CD8-positive, alpha-beta memory T cell (primary cell): ENCODE measurements around the gene HMCN2. TPM values are rescaled to one million over a fixed set of nuclear protein-coding genes. Genes with fewer than 3 reads are reported as not detected.

Source experiments
- CTCF ChIA-PET: fragments of 350-600 bp; sonication (Branson Sonifier 250); formaldehyde crosslinking; loops from one replicate; lab custom pipeline; 2021; ENCODE audit warnings: antibody characterized with exemption; lab: Charles Lee
- POLR2A ChIA-PET: fragments of 350-600 bp; sonication (Branson Sonifier 250); formaldehyde crosslinking; loops from one replicate; lab custom pipeline; 2021; ENCODE audit warnings: antibody characterized with exemption; lab: Charles Lee
- DNase-seq, 5 donors: peaks; one replicate each; pipeline versions ENCODE4 v3.0.0 to v3.0.0-alpha.2; 2020 to 2022; ENCODE audit warnings: mixed read lengths in 1 of 5
- H3K27ac ChIP-seq: one replicate; pipeline ENCODE4 v1.7.0; 2013; ENCODE audit warnings: low read depth, mild to moderate bottlenecking, low read length, moderate library complexity
- H3K27me3 ChIP-seq: 2 replicates; pipeline ENCODE4 v1.7.0; 2013; ENCODE audit warnings: low read length, mild to moderate bottlenecking; ENCODE audit not compliant: insufficient read depth, poor library complexity, severe bottlenecking
- H3K36me3 ChIP-seq: 2 replicates; pipeline ENCODE4 v1.7.0; 2013; ENCODE audit warnings: mild to moderate bottlenecking, low read length, moderate library complexity; ENCODE audit not compliant: insufficient read depth
- H3K4me1 ChIP-seq: 2 replicates; pipeline ENCODE4 v1.7.0; 2013; ENCODE audit warnings: mild to moderate bottlenecking, low read length, moderate library complexity; ENCODE audit not compliant: insufficient read depth
- H3K4me3 ChIP-seq: 2 replicates; pipeline ENCODE4 v1.7.0; 2013; ENCODE audit warnings: mild to moderate bottlenecking, low read length
- H3K9me3 ChIP-seq: 2 replicates; pipeline ENCODE4 v1.7.0; 2013; ENCODE audit warnings: mild to moderate bottlenecking, low read length
- H3K27ac Mint-ChIP-seq, 8 donors: one replicate each; pipeline ENCODE4 v1.8.0; 2020 to 2021; ENCODE audit warnings: mixed read lengths in 8 of 8, mild to moderate bottlenecking in 6 of 8, inconsistent platforms in 3 of 8, moderate library complexity in 3 of 8
- H3K27me3 Mint-ChIP-seq, 2 donors: one replicate each; pipeline ENCODE4 v1.8.0; 2020 to 2021; ENCODE audit warnings: mixed read lengths in 2 of 2, mild to moderate bottlenecking in 1 of 2, moderate library complexity in 1 of 2
- H3K36me3 Mint-ChIP-seq, 3 donors: one replicate each; pipeline ENCODE4 v1.8.0; 2020 to 2021; ENCODE audit warnings: mixed read lengths in 3 of 3, inconsistent platforms in 1 of 3, mild to moderate bottlenecking in 1 of 3
- H3K4me1 Mint-ChIP-seq, 3 donors: one replicate each; pipeline ENCODE4 v1.8.0; 2020 to 2021; ENCODE audit warnings: mixed read lengths in 3 of 3, inconsistent platforms in 1 of 3, mild to moderate bottlenecking in 1 of 3
- H3K4me3 Mint-ChIP-seq, 7 donors: one replicate each; pipeline ENCODE4 v1.8.0; 2020 to 2021; ENCODE audit warnings: mixed read lengths in 7 of 7, mild to moderate bottlenecking in 6 of 7, moderate library complexity in 4 of 7, inconsistent platforms in 2 of 7
- H3K9me3 Mint-ChIP-seq, 5 donors: one replicate each; pipeline ENCODE4 v1.8.0; 2020 to 2022; ENCODE audit warnings: mixed read lengths in 5 of 5, mild to moderate bottlenecking in 3 of 5, moderate library complexity in 2 of 5, inconsistent platforms in 1 of 5
- polyA plus RNA-seq: library from polyadenylated mRNA; unstranded; fragments of 300-500 nt; fragmentation: Illumina TruSeq; gene quantifications from one replicate; pipeline ENCODE4 v1.2.3, GENCODE V29; 2021
- total RNA-seq, 2 experiments: library from RNA; stranded (reverse); gene quantifications; one replicate each; pipeline ENCODE4 v1.2.3, GENCODE V29; 2021

HMCN2 gene
- total and polyA plus RNA-seq, 3 experiments from 2014 or later, result not detected

- H3K9me3 ChIP-seq, result no peaks in the 10 kb centered on the region
- H3K27ac ChIP-seq, result no peak overlapping the region
- no peaks in the 10 kb centered on the region for H3K36me3 ChIP-seq
- ChIA-PET POLR2A (no interaction called here), CTCF (no interaction called here)
- no peaks in the 10 kb centered on the region for H3K4me1 ChIP-seq
- peaks cover 0 to 5% of the 10 kb centered on the region in 2 donors for H3K27me3 Mint-ChIP-seq
- no peaks in the 10 kb centered on the region for H3K27me3 ChIP-seq
- H3K36me3 Mint-ChIP-seq, result no peaks in the 10 kb centered on the region
- no peak overlapping the region for H3K4me3 Mint-ChIP-seq
- no peaks in the 10 kb centered on the region for H3K9me3 Mint-ChIP-seq
- no peaks in the 10 kb centered on the region for H3K4me1 Mint-ChIP-seq
- H3K4me3 ChIP-seq, result no peak overlapping the region
- no peak overlapping the region for H3K27ac Mint-ChIP-seq
- DNase-seq, result no peak
These were observed 118.6 kb downstream of the HMCN2 start for GRCh38 chr9:130383979-130384676.

GRCh38 chr9:130385257-130385656 is 119.7 kb downstream of the HMCN2 start:
- POLR2A ChIA-PET, result no interaction called here
- Histone ChIP-seq H3K4me3 (no peak overlapping the region), H3K4me1 (no peaks in the 10 kb centered on the region), H3K27me3 (no peaks in the 10 kb centered on the region), H3K36me3 (no peaks in the 10 kb centered on the region), H3K27ac (no peak overlapping the region), H3K9me3 (no peaks in the 10 kb centered on the region)
- no peak overlapping the region for H3K4me3 Mint-ChIP-seq
- CTCF ChIA-PET, result no interaction called here
- H3K4me1 Mint-ChIP-seq, result no peaks in the 10 kb centered on the region
- no peaks in the 10 kb centered on the region for H3K36me3 Mint-ChIP-seq
- no peaks in the 10 kb centered on the region for H3K9me3 Mint-ChIP-seq
- DNase-seq, result no peak
- peaks cover 0 to 5% of the 10 kb centered on the region in 2 donors for H3K27me3 Mint-ChIP-seq
- no peak overlapping the region for H3K27ac Mint-ChIP-seq

GRCh38 chr9:130387398-130387797 is 121.8 kb downstream of the HMCN2 start:
- no peak overlapping the region for H3K27ac ChIP-seq
- Mint-ChIP-seq H3K4me1 (no peaks in the 10 kb centered on the region), H3K9me3 (no peaks in the 10 kb centered on the region), H3K4me3 (no peak overlapping the region), H3K27me3 (peaks cover 2 to 4% of the 10 kb centered on the region in 2 donors), H3K36me3 (no peaks in the 10 kb centered on the region), H3K27ac (no peak overlapping the region)
- no peak for DNase-seq
- no peaks in the 10 kb centered on the region for H3K4me1 ChIP-seq
- H3K9me3 ChIP-seq, result no peaks in the 10 kb centered on the region
- H3K36me3 ChIP-seq, result no peaks in the 10 kb centered on the region
- ChIA-PET POLR2A (no interaction called here), CTCF (no interaction called here)
- no peak overlapping the region for H3K4me3 ChIP-seq
- no peaks in the 10 kb centered on the region for H3K27me3 ChIP-seq

GRCh38 chr9:130387905-130388304 is 122.3 kb downstream of the HMCN2 start:
- no peak overlapping the region for H3K4me3 ChIP-seq
- Mint-ChIP-seq H3K27ac (no peak overlapping the region), H3K27me3 (peaks cover 3 to 6% of the 10 kb centered on the region in 2 donors), H3K4me3 (no peak overlapping the region), H3K36me3 (no peaks in the 10 kb centered on the region), H3K9me3 (no peaks in the 10 kb centered on the region), H3K4me1 (no peaks in the 10 kb centered on the region)
- no peaks in the 10 kb centered on the region for H3K27me3 ChIP-seq
- DNase-seq, result no peak
- ChIA-PET CTCF (no interaction called here), POLR2A (no interaction called here)
- H3K9me3 ChIP-seq, result no peaks in the 10 kb centered on the region
- H3K36me3 ChIP-seq, result no peaks in the 10 kb centered on the region
- H3K4me1 ChIP-seq, result no peaks in the 10 kb centered on the region
- no peak overlapping the region for H3K27ac ChIP-seq

DNA sequence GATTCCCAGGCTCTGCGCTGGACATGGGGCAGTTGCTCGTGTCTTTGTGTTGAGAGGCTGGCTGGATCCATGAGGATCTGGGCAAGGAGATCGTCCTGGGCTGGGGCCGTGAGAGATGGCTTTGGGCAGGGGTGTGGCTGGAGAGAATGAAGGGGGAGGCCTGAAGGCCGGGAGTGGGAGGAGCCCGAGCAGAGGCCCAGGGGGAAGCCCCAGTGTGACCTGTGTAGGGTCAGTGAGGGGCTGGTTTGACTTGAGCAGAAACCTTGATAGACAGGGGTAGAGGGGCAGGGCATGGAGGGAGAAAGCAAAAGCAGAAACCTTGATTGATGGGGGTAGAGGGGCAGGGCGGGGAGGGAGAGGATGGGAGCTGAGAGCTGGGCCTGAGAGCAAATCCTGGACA is 124.8 kb downstream of the HMCN2 start:
- H3K4me1 Mint-ChIP-seq, result no peaks in the 10 kb centered on the region
- H3K4me3 Mint-ChIP-seq, result no peak overlapping the region
- no peak overlapping the region for H3K27ac Mint-ChIP-seq
- Histone ChIP-seq H3K4me3 (no peak overlapping the region), H3K27ac (no peak overlapping the region), H3K27me3 (no peaks in the 10 kb centered on the region), H3K4me1 (no peaks in the 10 kb centered on the region), H3K9me3 (no peaks in the 10 kb centered on the region), H3K36me3 (no peaks in the 10 kb centered on the region)
- no peaks in the 10 kb centered on the region for H3K36me3 Mint-ChIP-seq
- POLR2A ChIA-PET, result no interaction called here
- DNase-seq, result no peak
- H3K27me3 Mint-ChIP-seq, result peaks cover 3 to 10% of the 10 kb centered on the region in 2 donors
- CTCF ChIA-PET, result no interaction called here
- H3K9me3 Mint-ChIP-seq, result no peaks in the 10 kb centered on the region

DNA sequence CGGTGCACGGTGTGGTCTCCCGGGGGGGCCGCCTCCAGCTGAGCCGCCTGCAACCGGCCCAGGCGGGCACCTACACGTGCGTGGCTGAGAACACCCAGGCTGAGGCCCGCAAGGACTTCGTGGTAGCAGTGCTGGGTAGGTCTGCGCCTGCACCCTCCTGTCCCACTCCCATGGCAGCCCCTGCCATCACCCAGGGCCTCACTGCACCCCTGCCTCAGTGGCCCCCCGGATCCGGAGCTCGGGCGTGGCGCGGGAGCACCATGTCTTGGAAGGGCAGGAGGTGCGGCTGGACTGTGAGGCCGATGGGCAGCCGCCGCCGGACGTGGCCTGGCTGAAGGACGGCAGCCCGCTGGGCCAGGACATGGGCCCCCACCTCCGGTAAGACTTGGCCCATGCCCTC is 125.4 kb downstream of the HMCN2 start:
- Mint-ChIP-seq H3K4me3 (no peak overlapping the region), H3K9me3 (no peaks in the 10 kb centered on the region), H3K4me1 (no peaks in the 10 kb centered on the region), H3K27me3 (peaks cover 3 to 10% of the 10 kb centered on the region in 2 donors), H3K27ac (no peak overlapping the region), H3K36me3 (no peaks in the 10 kb centered on the region)
- DNase-seq, result no peak
- ChIA-PET CTCF (no interaction called here), POLR2A (no interaction called here)
- H3K27ac ChIP-seq, result no peak overlapping the region
- H3K4me1 ChIP-seq, result no peaks in the 10 kb centered on the region
- no peaks in the 10 kb centered on the region for H3K36me3 ChIP-seq
- H3K4me3 ChIP-seq, result no peak overlapping the region
- no peaks in the 10 kb centered on the region for H3K9me3 ChIP-seq
- no peaks in the 10 kb centered on the region for H3K27me3 ChIP-seq

DNA sequence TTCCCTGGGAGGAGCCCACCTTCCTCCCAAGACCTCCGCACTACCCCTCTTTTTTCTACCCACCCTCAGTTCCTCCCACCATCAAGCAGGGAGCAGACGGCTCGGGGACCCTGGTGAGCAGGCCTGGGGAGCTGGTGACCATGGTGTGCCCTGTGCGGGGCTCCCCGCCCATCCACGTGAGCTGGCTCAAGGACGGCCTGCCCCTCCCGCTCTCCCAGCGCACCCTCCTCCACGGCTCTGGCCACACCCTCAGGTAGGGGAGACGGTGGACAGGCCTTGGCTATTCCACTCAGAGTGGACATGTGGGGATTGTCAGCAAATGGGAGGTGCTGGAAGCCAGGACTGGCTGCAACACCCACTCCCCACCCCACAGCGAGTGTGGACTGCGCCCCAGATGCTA is 126.3 kb downstream of the HMCN2 start:
- Histone ChIP-seq H3K9me3 (no peaks in the 10 kb centered on the region), H3K27ac (no peak overlapping the region), H3K4me1 (no peaks in the 10 kb centered on the region), H3K27me3 (no peaks in the 10 kb centered on the region), H3K36me3 (no peaks in the 10 kb centered on the region), H3K4me3 (no peak overlapping the region)
- POLR2A ChIA-PET, result no interaction called here
- Mint-ChIP-seq H3K36me3 (no peaks in the 10 kb centered on the region), H3K27ac (no peak overlapping the region), H3K4me3 (no peak overlapping the region), H3K4me1 (no peaks in the 10 kb centered on the region), H3K27me3 (peaks cover 3 to 16% of the 10 kb centered on the region in 2 donors), H3K9me3 (no peaks in the 10 kb centered on the region)
- CTCF ChIA-PET, result no interaction called here
- no peak for DNase-seq

- POLR2A ChIA-PET, result no interaction called here
- Mint-ChIP-seq H3K4me1 (no peaks in the 10 kb centered on the region), H3K4me3 (no peak overlapping the region)
These were observed 128.1 kb downstream of the HMCN2 start for GRCh38 chr9:130393681-130394071.

More at GRCh38 chr9:130393681-130394071, 128.1 kb downstream of the HMCN2 start:
- Mint-ChIP-seq H3K27me3 (peaks cover 3 to 18% of the 10 kb centered on the region in 2 donors), H3K36me3 (no peaks in the 10 kb centered on the region), H3K27ac (no peak overlapping the region), H3K9me3 (no peaks in the 10 kb centered on the region)
- CTCF ChIA-PET, result no interaction called here
- no peak for DNase-seq
- Histone ChIP-seq H3K4me3 (no peak overlapping the region), H3K9me3 (no peaks in the 10 kb centered on the region), H3K27ac (no peak overlapping the region), H3K27me3 (no peaks in the 10 kb centered on the region), H3K36me3 (no peaks in the 10 kb centered on the region), H3K4me1 (no peaks in the 10 kb centered on the region)
